Measurements from ENCODE around the gene SNX18. TPM values are rescaled to one million over a fixed set of nuclear protein-coding genes. Genes with fewer than 3 reads are reported as not detected.

Gene SNX18
- total RNA-seq, 2 donors from 2014 or later, result 19.7 to 20.5 TPM

- WGBS, 2 experiments (ENCODE audit: insufficient coverage in 1 of 2, insufficient read length in 1 of 2), result 88 to 92% methylated on average over 1 to 2 of the region's 2 CpGs
- H3K9me3 Mint-ChIP-seq, result peaks cover 4% of the 10 kb centered on the region
- no peak overlapping the region for H3K27ac Mint-ChIP-seq
- Histone ChIP-seq H3K27ac (ENCODE audit: low read depth, low read length) (no peak overlapping the region), H3K9me3 (ENCODE audit: control insufficient read depth, low read length) (no peaks in the 10 kb centered on the region), H3K9ac (ENCODE audit: extremely low read depth, low read length, poor library complexity, severe bottlenecking) (no peak overlapping the region), H3K4me3 (ENCODE audit: low read length) (no peak overlapping the region), H3K36me3 (ENCODE audit: control insufficient read depth, insufficient read depth, low read length) (peaks cover 5% of the 10 kb centered on the region), H3K27me3 (ENCODE audit: control insufficient read depth, insufficient read depth, low read length, poor library complexity, severe bottlenecking) (no peaks in the 10 kb centered on the region), H3K4me1 (ENCODE audit: control insufficient read depth, insufficient read depth, low read length) (no peaks in the 10 kb centered on the region)
- no peak overlapping the region for H3K4me3 Mint-ChIP-seq
- H3K27me3 Mint-ChIP-seq (ENCODE audit: insufficient read depth), result no peaks in the 10 kb centered on the region
- TF ChIP-seq CTCF (conservative IDR thresholded peaks at IDR 0.05), result no peak
- DNase-seq, result no peak
- H3K4me1 Mint-ChIP-seq, result peaks cover 18% of the 10 kb centered on the region
- H3K36me3 Mint-ChIP-seq (ENCODE audit: low read depth), result peaks cover 16% of the 10 kb centered on the region
Measured at GRCh38 chr5:54537725-54538124, 20.2 kb downstream of the SNX18 start.

- no peaks in the 10 kb centered on the region for H3K4me1 ChIP-seq (ENCODE audit: control insufficient read depth, insufficient read depth, low read length)
- no peaks in the 10 kb centered on the region for H3K27me3 ChIP-seq (ENCODE audit: control insufficient read depth, insufficient read depth, low read length, poor library complexity, severe bottlenecking)
- WGBS, 2 experiments (ENCODE audit: insufficient coverage in 1 of 2, insufficient read length in 1 of 2), result 91 to 100% methylated on average over 1 to 3 of the region's 3 CpGs
- TF ChIP-seq CTCF (conservative IDR thresholded peaks at IDR 0.05), result no peak
- H3K9ac ChIP-seq (ENCODE audit: extremely low read depth, low read length, poor library complexity, severe bottlenecking), result no peak overlapping the region
- DNase-seq, result no peak
- Mint-ChIP-seq H3K27me3 (ENCODE audit: insufficient read depth) (no peaks in the 10 kb centered on the region), H3K4me3 (no peak overlapping the region), H3K27ac (no peak overlapping the region), H3K9me3 (peaks cover 4% of the 10 kb centered on the region), H3K4me1 (peaks cover 18% of the 10 kb centered on the region), H3K36me3 (ENCODE audit: low read depth) (peaks cover 19% of the 10 kb centered on the region)
- H3K36me3 ChIP-seq (ENCODE audit: control insufficient read depth, insufficient read depth, low read length), result peaks cover 5% of the 10 kb centered on the region
- H3K4me3 ChIP-seq (ENCODE audit: low read length), result no peak overlapping the region
- H3K27ac ChIP-seq (ENCODE audit: low read depth, low read length), result no peak overlapping the region
- no peaks in the 10 kb centered on the region for H3K9me3 ChIP-seq (ENCODE audit: control insufficient read depth, low read length)
Measured at GRCh38 chr5:54538156-54538555, 20.6 kb downstream of the SNX18 start.

GRCh38 chr5:54539001-54539400 is 21.4 kb downstream of the SNX18 start:
- 95% methylated on average over 4 of the region's 4 CpGs for WGBS, 2 experiments (ENCODE audit: insufficient coverage in 1 of 2, insufficient read length in 1 of 2)
- no peaks in the 10 kb centered on the region for H3K9me3 ChIP-seq (ENCODE audit: control insufficient read depth, low read length)
- H3K27ac ChIP-seq (ENCODE audit: low read depth, low read length), result no peak overlapping the region
- H3K27me3 ChIP-seq (ENCODE audit: control insufficient read depth, insufficient read depth, low read length, poor library complexity, severe bottlenecking), result no peaks in the 10 kb centered on the region
- no peak overlapping the region for H3K4me3 ChIP-seq (ENCODE audit: low read length)
- TF ChIP-seq CTCF (conservative IDR thresholded peaks at IDR 0.05), result no peak
- H3K36me3 ChIP-seq (ENCODE audit: control insufficient read depth, insufficient read depth, low read length), result peaks cover 6% of the 10 kb centered on the region
- Mint-ChIP-seq H3K27ac (no peak overlapping the region), H3K4me1 (peaks cover 12% of the 10 kb centered on the region), H3K27me3 (ENCODE audit: insufficient read depth) (no peaks in the 10 kb centered on the region), H3K36me3 (ENCODE audit: low read depth) (peaks cover 20% of the 10 kb centered on the region), H3K4me3 (no peak overlapping the region), H3K9me3 (peaks cover 4% of the 10 kb centered on the region)
- H3K4me1 ChIP-seq (ENCODE audit: control insufficient read depth, insufficient read depth, low read length), result no peaks in the 10 kb centered on the region
- DNase-seq, result no peak
- no peak overlapping the region for H3K9ac ChIP-seq (ENCODE audit: extremely low read depth, low read length, poor library complexity, severe bottlenecking)

Measured in endodermal cell (in vitro differentiated cells).